GM21786 (cell line): ENCODE data around the gene HYCC1.
"Not testable (repeated sequence)": the region's sequence is repeated elsewhere in the genome, so short reads cannot be mapped to it uniquely, and the experiment has no call there.

ENCODE experiments used
- ATAC-seq: cut with Tn5 transposase; IDR thresholded peaks from one replicate; pipeline ENCODE4 v1.9.1; 2021; ENCODE audit not compliant: unreplicated experiment

The HYCC1 gene

DNA sequence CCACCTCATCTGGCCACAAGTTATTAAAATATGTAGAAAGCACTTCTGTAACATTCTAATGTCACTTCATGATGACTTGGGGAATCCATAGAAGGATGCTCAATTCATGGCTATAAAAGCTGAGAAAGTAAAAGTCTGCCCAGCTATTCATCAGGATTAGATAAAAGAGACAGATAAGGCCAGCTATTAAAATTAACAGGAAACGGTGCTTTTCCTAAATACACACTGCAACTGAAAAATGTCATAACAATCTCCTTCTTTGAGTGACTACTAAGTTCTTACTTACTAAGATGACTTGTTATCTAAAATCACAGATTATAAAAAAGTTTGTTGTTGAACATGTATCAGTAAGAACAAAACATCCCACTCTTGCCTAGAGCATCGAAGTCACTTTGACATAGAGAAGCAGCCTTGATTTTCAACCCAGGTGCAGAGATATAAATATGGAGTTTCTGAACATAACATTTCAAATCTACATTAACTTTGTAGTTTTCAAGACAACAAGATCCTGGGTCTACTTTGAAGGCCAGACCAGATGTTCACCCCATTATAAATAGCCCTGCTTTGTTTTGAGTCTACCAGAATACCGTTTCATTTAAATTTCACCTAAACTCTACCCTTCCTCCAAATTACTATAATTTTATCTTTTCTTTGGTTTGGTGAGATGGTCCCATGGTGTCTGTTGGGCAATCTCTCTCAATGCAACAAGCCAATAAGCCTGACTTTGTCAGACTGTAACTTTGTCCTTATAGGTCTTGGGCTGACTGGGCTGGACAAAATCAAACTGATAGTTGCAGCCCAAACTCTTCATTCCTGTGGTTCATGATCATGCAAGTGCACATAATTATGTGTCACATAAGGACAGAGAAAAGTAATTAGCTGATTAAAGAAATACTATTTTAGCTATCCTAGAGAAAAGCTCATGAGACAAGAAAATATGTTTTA, 24.0 kb downstream of the HYCC1 start:
- no peak for ATAC-seq

DNA sequence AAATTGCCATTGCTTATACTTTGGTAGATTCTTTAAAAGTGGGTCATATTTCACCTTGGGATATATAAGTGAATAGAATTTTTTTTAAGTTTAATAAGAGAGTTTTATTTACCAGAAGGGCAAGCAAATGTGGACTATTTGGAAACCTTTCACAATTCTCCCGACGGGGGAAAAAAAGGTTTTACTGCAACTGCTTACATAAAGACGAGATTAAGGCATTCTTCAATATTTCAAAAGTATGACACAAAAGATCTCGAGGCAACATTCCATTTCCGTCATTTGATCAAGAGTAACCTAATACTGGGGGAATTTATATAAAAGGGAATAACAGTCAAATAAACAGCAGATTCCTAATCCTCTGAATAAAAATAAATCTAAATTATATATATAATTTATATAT, 28.5 kb downstream of the HYCC1 start:
- ATAC-seq: no peak

- no peak for ATAC-seq
These were observed 30.6 kb downstream of the HYCC1 start for GRCh38 chr7:22983257-22983855.

- ATAC-seq: no peak
These were observed 33.5 kb downstream of the HYCC1 start for GRCh38 chr7:22980422-22980821.

DNA sequence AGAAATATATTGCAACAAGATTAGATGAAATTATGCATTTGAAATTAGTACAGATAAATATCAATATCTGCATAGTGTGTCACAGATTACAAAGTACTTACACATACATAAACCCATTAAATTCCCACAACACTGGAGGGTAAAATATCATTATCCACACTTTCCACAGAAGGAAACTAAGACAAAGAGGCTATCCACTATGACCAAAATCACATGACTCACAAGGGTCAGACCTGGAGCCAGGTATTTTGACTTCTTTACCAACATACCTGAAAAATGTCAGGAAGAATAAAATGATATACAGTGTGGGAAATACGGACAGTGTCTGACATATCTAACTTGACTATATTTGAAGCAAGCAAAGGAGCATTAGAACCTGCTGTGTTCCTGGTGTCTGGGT, 34.1 kb downstream of the HYCC1 start:
- no peak for ATAC-seq

DNA sequence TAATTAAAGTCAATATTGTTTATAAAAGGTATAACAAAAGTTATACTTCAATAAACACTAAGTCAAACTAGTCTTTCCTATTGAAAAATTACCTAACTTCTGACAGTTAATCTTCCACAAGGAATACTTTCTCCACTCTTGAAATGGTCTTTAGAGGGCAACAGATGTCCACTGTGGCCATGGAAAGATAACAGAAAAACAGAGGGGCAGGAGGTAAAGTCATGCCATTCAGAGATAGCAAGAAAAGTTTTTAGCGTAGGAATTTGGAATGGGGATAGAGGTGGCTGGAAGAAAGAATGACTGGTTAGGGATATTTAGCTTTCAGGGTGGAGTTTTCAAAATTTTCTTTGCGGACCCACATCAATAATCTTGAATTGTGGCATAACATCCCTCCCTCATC, 34.7 kb downstream of the HYCC1 start:
- ATAC-seq: no peak

DNA sequence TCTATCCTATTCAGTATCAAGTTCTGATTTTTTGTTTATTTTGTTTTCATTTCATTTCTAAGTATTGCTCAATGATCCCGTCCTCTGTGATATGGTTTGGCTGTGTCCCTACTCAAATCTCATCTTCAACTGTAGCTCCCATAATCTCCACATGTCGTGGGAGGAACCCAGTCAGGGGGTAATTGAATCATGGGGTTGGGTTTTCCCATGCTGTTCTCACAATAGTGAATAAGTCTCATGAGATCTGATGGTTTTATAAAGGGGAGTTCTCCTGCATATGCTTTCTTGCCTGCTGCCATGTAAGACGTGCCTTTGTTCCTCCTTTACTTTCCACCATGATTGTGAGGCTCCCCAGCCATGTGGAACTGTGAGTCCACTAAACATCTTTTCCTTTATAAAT, 39.3 kb downstream of the HYCC1 start:
- ATAC-seq: not testable (repeated sequence)

GRCh38 chr7:22972207-22972606, 41.7 kb downstream of the HYCC1 start:
- ATAC-seq: no peak

DNA sequence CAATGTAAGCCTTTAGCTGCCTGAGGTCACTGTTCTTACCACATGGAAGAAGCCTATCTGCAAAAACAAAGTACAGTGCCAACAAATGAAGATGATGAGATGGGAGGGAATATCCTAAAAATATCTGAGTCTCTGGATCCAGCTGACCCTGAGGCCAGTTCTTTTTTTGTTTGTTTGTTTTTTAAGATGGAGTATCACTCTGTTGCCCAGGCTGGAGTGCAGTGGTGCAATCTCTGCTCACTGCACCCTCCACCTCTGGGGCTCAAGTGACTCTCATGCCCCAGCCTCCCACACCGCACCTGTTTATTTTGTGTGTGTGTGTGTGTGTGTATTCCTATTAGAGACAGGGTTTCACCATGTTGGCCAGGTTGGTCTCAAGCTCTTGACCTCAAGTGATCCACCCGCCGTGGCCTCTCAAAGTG, 44.9 kb downstream of the HYCC1 start:
- no peak for ATAC-seq
